Breast epithelium (tissue), 4 donors: Measurements from ENCODE around the gene METAP1. TPM values are rescaled to one million over a fixed set of nuclear protein-coding genes. Genes with fewer than 3 reads are reported as not detected.
A peak's percentile ranks its signal among the peaks of the same experiment; 100 is the strongest.
"Not testable (repeated sequence)": the region's sequence is repeated elsewhere in the genome, so short reads cannot be mapped to it uniquely, and the experiment has no call there.

Experiments used
- DNase-seq, 2 donors: peaks; one replicate each; pipeline ENCODE4 v3.0.0-alpha.2; 2019; ENCODE audit warnings: low spot score in 2 of 2
- H3K27ac ChIP-seq, 2 donors: fragments of 200-600 bp; sonication (generic) in 1 of 2; one replicate each; pipeline ENCODE4 v1.5.1; 2016 to 2019; ENCODE audit warnings: mild to moderate bottlenecking in 1 of 2
- H3K27me3 ChIP-seq, 2 donors: fragments of 200-600 bp; sonication (generic) in 1 of 2; one replicate each; pipeline versions ENCODE4 v1.5.1 to v1.6.0; 2017 to 2019; ENCODE audit warnings: control low read depth in 1 of 2, mild to moderate bottlenecking in 1 of 2
- H3K36me3 ChIP-seq: fragments of 200-600 bp; one replicate; pipeline ENCODE4 v1.5.1; 2019
- H3K4me1 ChIP-seq, 2 donors: fragments of 200-600 bp; sonication (generic); one replicate each; pipeline ENCODE4 v1.5.1; 2016 to 2019; ENCODE audit warnings: control low read depth in 1 of 2
- H3K4me3 ChIP-seq, 3 donors: fragments of 200-600 bp; sonication (generic); 1 replicate in 2 of 3; 2 replicates in 1 of 3; pipeline ENCODE4 v1.5.1; 2016 to 2019; ENCODE audit warnings: mild to moderate bottlenecking in 3 of 3, moderate library complexity in 2 of 3
- H3K9me3 ChIP-seq, 2 donors: fragments of 200-600 bp; sonication (generic) in 1 of 2; one replicate each; pipeline ENCODE4 v1.5.1; 2016 to 2019; ENCODE audit warnings: control low read depth in 1 of 2
- CTCF ChIP-seq, 3 donors: fragments of 450-650 bp; IDR thresholded peaks; one replicate each; pipeline ENCODE4 v1.5.1; 2016 to 2017; ENCODE audit warnings: antibody characterized with exemption in 3 of 3, mild to moderate bottlenecking in 3 of 3, moderate library complexity in 3 of 3
- POLR2A ChIP-seq: fragments of 450-650 bp; IDR thresholded peaks from one replicate; pipeline ENCODE4 v1.6.1; 2016; ENCODE audit warnings: antibody characterized with exemption, mild to moderate bottlenecking, moderate library complexity
- POLR2AphosphoS5 ChIP-seq, 3 donors: sonication (generic); formaldehyde crosslinking; IDR thresholded peaks; one replicate each; pipeline ENCODE4 v1.6.1; 2017; ENCODE audit warnings: antibody characterized with exemption in 3 of 3
- intact Hi-C: fragments of 100-400 bp; cut with DNase I; formaldehyde crosslinking; loops from one replicate; pipeline ENCODE4 v1.15.1; 2023; ENCODE audit warnings: low total_unique reads
- total RNA-seq, 3 donors: library from RNA; depleted of rRNA; stranded (reverse); fragments of >200 nt; gene quantifications; one replicate each; pipeline ENCODE4 v1.1.0, GENCODE V29; 2016

METAP1 gene
- total RNA-seq, 3 donors from 2014 or later = 22.9 to 54.2 (median 36.7) TPM

- no peaks in the 10 kb centered on the region for H3K4me1 ChIP-seq
- no peak overlapping the region for H3K27ac ChIP-seq
- DNase-seq = no peak
- no peaks in the 10 kb centered on the region for H3K36me3 ChIP-seq
- TF ChIP-seq CTCF (IDR thresholded peaks at IDR 0.05) (no peak), POLR2A (no peak), POLR2AphosphoS5 (IDR thresholded peaks at IDR 0.05) (no peak)
- H3K9me3 ChIP-seq = no peaks in the 10 kb centered on the region
- H3K4me3 ChIP-seq = peak overlapping the region in 1 of 3 donors; percentile 51
- H3K27me3 ChIP-seq = no peaks in the 10 kb centered on the region
- intact Hi-C loops = no loop called here
Measured at GRCh38 chr4:99084595-99084994, 89.1 kb downstream of the METAP1 start.

GRCh38 chr4:99088023-99088449 is 92.5 kb downstream of the METAP1 start:
- TF ChIP-seq POLR2A (no peak), POLR2AphosphoS5 (IDR thresholded peaks at IDR 0.05) (peak in 1 of 3 donors; percentile 52)
- no peaks in the 10 kb centered on the region for H3K9me3 ChIP-seq
- DNase-seq = peak; percentile 58 to 80
- no peaks in the 10 kb centered on the region for H3K36me3 ChIP-seq
- intact Hi-C loops = no loop called here
- H3K4me3 ChIP-seq = peak overlapping the region; percentile 77 to 89 (median 82)
- peak overlapping the region; percentile 95 to 97 for H3K27ac ChIP-seq
- no peaks in the 10 kb centered on the region for H3K4me1 ChIP-seq
- H3K27me3 ChIP-seq = no peaks in the 10 kb centered on the region

GRCh38 chr4:99088481-99089365 is 93.2 kb downstream of the METAP1 start, which contains the start of gene ADH5:
TSS of gene ADH5 (minus strand) at chr4:99088788. CDS start at chr4:99088700, 88 bp downstream.
- Histone ChIP-seq H3K9me3 (no peaks in the 10 kb centered on the region), H3K4me1 (no peaks in the 10 kb centered on the region), H3K36me3 (no peaks in the 10 kb centered on the region), H3K27ac (peak within 1 kb of the TSS; percentile 95 to 97), H3K4me3 (peak within 1 kb of the TSS; percentile 77 to 89 (median 82)), H3K27me3 (no peaks in the 10 kb centered on the region)
- DNase-seq = peak; percentile 75 to 87
- intact Hi-C loops = no loop called here
- TF ChIP-seq POLR2A = no peak
- peak; percentile 65 to 85 (median 78) for TF ChIP-seq POLR2AphosphoS5 (IDR thresholded peaks at IDR 0.05)

GRCh38 chr4:99090481-99091215 is 95.1 kb downstream of the METAP1 start:
- intact Hi-C loops = no loop called here

GRCh38 chr4:99091216-99091575 is 95.7 kb downstream of the METAP1 start:
- H3K9me3 ChIP-seq = no peaks in the 10 kb centered on the region
- intact Hi-C loops = no loop called here
- no peaks in the 10 kb centered on the region for H3K4me1 ChIP-seq
- peak overlapping the region in 2 of 3 donors; percentile 1 to 89 for H3K4me3 ChIP-seq
- TF ChIP-seq POLR2AphosphoS5 (IDR thresholded peaks at IDR 0.05) (no peak), CTCF (IDR thresholded peaks at IDR 0.05) (no peak), POLR2A (no peak)
- H3K27me3 ChIP-seq = no peaks in the 10 kb centered on the region
- H3K27ac ChIP-seq = peak overlapping the region; percentile 3 to 97
- H3K36me3 ChIP-seq = no peaks in the 10 kb centered on the region
- no peak for DNase-seq

More at GRCh38 chr4:99090481-99091215, 95.1 kb downstream of the METAP1 start:
- H3K4me1 ChIP-seq = no peaks in the 10 kb centered on the region
- TF ChIP-seq POLR2AphosphoS5 (IDR thresholded peaks at IDR 0.05) (no peak), POLR2A (no peak), CTCF (IDR thresholded peaks at IDR 0.05) (no peak)
- H3K9me3 ChIP-seq = no peaks in the 10 kb centered on the region
- H3K4me3 ChIP-seq = peak overlapping the region in 2 of 3 donors; percentile 82 to 89
- H3K36me3 ChIP-seq = no peaks in the 10 kb centered on the region
- H3K27me3 ChIP-seq = no peaks in the 10 kb centered on the region
- H3K27ac ChIP-seq = peak overlapping the region; percentile 3 to 97
- DNase-seq = no peak

GRCh38 chr4:99091841-99092240 is 96.3 kb downstream of the METAP1 start:
- H3K4me3 ChIP-seq, H3K36me3 ChIP-seq, H3K4me1 ChIP-seq, DNase-seq, intact Hi-C loops, H3K27me3 ChIP-seq, H3K9me3 ChIP-seq: not testable (repeated sequence)
- H3K27ac ChIP-seq = peak overlapping the region in 1 of 2 donors; percentile 97
